HL-60 (cell line): Measurements from ENCODE around the gene EIPR1.
"Not testable (repeated sequence)": the region's sequence is repeated elsewhere in the genome, so short reads cannot be mapped to it uniquely, and the experiment has no call there.

Source experiments
- DNase-seq, 2 experiments: peaks; one replicate each; pipeline ENCODE4 v3.0.0-alpha.2; 2010 to 2020; ENCODE audit warnings: low read depth in 1 of 2, low spot score in 1 of 2
- H3K27ac ChIP-seq: fragments of 250-450 bp; sonication (Bioruptor Pico); replicated peaks from 2 replicates; pipeline ENCODE4 v1.5.1; 2020; ENCODE audit warnings: mild to moderate bottlenecking, moderate library complexity
- H3K27me3 ChIP-seq: fragments of 250-450 bp; sonication (Bioruptor Pico); 2 replicates; pipeline ENCODE4 v1.5.1; 2021; ENCODE audit warnings: mild to moderate bottlenecking, moderate library complexity; ENCODE audit not compliant: insufficient read depth, poor library complexity, severe bottlenecking
- H3K4me3 ChIP-seq: replicated peaks from 2 replicates; pipeline ENCODE4 v1.5.1; 2011; ENCODE audit warnings: mild to moderate bottlenecking, control low read depth, low read length; ENCODE audit not compliant: insufficient read depth
- GABPA ChIP-seq: IDR thresholded peaks from 2 replicates; pipeline ENCODE4 v1.6.1; 2012; ENCODE audit warnings: low read depth
- POLR2AphosphoS5 ChIP-seq: IDR thresholded peaks from 2 replicates; pipeline ENCODE4 v1.6.1; 2012; ENCODE audit warnings: low read depth
- SPI1 ChIP-seq: IDR thresholded peaks from 2 replicates; pipeline ENCODE4 v1.6.1; 2012; ENCODE audit warnings: low read depth, mild to moderate bottlenecking, borderline replicate concordance
- TF ChIP-seq, protein P1 (sequence below): IDR thresholded peaks from one replicate; pipeline ENCODE4 v1.5.1; 2011; ENCODE audit warnings: low read length, control low read depth, inconsistent platforms; ENCODE audit not compliant: insufficient read depth
- TF ChIP-seq, protein P2 (sequence below): IDR thresholded peaks from 2 replicates; pipeline ENCODE4 v1.6.1; 2012; ENCODE audit warnings: low read depth; ENCODE audit not compliant: insufficient replicate concordance

The EIPR1 gene

DNA sequence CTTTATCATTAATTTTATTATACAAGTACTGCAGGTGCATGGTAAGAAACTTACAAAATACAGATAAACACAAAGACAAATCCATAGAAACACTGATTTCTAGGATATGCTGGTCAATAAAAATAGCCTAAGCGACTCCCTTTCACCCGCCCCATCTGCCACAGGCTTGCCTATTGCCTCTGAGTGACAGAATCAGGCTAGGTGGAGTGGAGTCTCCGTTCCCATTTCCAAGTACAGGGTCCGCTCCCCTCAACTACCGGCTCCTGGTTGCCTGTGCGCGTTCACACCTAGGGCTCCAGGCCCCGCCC lies 1.7 kb upstream of the EIPR1 start:
- TF ChIP-seq SPI1 (no peak), POLR2AphosphoS5 (no peak), GABPA (no peak)
- TF ChIP-seq, protein P1, sequence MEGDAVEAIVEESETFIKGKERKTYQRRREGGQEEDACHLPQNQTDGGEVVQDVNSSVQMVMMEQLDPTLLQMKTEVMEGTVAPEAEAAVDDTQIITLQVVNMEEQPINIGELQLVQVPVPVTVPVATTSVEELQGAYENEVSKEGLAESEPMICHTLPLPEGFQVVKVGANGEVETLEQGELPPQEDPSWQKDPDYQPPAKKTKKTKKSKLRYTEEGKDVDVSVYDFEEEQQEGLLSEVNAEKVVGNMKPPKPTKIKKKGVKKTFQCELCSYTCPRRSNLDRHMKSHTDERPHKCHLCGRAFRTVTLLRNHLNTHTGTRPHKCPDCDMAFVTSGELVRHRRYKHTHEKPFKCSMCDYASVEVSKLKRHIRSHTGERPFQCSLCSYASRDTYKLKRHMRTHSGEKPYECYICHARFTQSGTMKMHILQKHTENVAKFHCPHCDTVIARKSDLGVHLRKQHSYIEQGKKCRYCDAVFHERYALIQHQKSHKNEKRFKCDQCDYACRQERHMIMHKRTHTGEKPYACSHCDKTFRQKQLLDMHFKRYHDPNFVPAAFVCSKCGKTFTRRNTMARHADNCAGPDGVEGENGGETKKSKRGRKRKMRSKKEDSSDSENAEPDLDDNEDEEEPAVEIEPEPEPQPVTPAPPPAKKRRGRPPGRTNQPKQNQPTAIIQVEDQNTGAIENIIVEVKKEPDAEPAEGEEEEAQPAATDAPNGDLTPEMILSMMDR = no peak
- TF ChIP-seq, protein P2, sequence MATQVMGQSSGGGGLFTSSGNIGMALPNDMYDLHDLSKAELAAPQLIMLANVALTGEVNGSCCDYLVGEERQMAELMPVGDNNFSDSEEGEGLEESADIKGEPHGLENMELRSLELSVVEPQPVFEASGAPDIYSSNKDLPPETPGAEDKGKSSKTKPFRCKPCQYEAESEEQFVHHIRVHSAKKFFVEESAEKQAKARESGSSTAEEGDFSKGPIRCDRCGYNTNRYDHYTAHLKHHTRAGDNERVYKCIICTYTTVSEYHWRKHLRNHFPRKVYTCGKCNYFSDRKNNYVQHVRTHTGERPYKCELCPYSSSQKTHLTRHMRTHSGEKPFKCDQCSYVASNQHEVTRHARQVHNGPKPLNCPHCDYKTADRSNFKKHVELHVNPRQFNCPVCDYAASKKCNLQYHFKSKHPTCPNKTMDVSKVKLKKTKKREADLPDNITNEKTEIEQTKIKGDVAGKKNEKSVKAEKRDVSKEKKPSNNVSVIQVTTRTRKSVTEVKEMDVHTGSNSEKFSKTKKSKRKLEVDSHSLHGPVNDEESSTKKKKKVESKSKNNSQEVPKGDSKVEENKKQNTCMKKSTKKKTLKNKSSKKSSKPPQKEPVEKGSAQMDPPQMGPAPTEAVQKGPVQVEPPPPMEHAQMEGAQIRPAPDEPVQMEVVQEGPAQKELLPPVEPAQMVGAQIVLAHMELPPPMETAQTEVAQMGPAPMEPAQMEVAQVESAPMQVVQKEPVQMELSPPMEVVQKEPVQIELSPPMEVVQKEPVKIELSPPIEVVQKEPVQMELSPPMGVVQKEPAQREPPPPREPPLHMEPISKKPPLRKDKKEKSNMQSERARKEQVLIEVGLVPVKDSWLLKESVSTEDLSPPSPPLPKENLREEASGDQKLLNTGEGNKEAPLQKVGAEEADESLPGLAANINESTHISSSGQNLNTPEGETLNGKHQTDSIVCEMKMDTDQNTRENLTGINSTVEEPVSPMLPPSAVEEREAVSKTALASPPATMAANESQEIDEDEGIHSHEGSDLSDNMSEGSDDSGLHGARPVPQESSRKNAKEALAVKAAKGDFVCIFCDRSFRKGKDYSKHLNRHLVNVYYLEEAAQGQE = no peak
- peak overlapping the region; percentile 92 for H3K4me3 ChIP-seq
- no peaks in the 10 kb centered on the region for H3K27me3 ChIP-seq
- no peak for DNase-seq
- peak overlapping the region; percentile 89 for H3K27ac ChIP-seq

DNA sequence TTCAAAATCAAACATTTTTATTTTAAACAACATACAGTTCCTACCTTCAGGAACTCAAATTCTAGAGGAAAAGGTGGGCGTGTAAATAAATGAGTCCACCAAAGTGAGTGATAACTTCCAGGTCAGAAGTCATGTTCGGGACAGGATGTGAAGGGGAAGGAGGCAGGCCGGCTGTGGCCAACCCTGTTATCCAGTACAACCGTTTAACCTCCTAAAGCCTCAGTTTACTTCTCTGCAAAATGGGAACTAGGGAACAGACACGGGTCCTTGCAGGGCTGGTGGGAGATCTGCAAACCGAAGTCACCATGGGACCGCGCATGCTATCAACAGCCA lies 373 bp downstream of the EIPR1 start:
- Histone ChIP-seq H3K4me3 (peak overlapping the region; percentile 100), H3K27ac (peak overlapping the region; percentile 81), H3K27me3 (no peaks in the 10 kb centered on the region)
- DNase-seq = peak; percentile 37 to 44
- TF ChIP-seq POLR2AphosphoS5 (no peak), GABPA (peak; percentile 75)
- TF ChIP-seq, protein P2 = no peak

DNA sequence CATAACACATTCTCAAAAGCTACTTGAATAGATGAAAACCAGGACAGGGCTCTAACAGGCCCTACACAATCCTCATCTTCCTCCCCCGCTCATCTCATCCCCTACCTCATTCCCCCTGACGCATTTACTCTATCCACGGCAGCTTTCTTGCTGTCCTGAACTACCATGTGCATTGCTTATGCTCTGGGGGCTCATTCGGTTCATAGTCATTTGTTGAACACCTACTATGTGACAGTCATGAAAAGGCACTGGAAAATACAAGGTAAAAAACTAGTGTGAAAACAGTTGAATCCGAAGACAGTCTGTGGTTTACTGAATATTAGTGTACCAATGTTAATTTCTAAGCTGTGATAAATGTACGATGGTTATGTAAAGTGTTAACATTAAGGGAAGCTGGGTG lies 797 bp downstream of the EIPR1 start:
- Histone ChIP-seq H3K27me3 (no peaks in the 10 kb centered on the region), H3K27ac (peak overlapping the region; percentile 81), H3K4me3 (peak overlapping the region; percentile 100)
- TF ChIP-seq GABPA (no peak), POLR2AphosphoS5 (no peak), SPI1 (no peak)
- TF ChIP-seq, protein P2 = no peak
- TF ChIP-seq, protein P1 = no peak
- no peak for DNase-seq

DNA sequence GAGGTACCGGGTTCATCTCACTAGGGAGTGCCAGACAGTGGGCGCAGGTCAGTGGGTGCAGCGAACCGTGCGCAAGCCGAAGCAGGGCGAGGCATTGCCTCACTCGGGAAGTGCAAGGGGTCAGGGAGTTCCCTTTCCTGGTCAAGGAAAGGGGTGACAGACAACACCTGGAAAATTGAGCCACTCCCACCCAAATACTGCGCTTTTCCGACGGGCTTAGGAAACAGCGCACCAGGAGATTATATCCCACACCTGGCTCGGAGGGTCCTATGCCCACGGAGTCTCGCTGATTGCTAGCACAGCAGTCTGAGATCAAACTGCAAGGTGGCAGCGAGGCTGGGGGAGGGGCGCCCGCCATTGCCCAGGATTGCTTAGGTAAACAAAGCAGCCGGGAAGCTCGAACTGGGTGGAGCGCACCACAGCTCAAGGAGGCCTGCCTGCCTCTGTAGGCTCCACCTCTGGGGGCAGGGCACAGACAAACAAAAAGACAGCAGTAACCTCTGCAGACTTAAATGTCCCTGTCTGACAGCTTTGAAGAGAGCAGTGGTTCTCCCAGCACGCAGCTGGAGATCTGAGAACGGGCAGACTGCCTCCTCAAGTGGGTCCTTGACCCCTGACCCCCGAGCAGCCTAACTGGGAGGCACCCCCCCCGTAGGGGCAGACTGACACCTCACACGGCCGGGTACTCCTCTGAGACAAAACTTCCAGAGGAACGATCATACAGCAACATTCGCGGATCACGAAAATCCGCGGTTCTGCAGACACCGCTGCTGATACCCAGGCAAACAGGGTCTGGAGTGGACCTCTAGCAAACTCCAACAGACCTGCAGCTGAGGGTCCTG lies 8.1 kb downstream of the EIPR1 start:
- not testable (repeated sequence) for H3K27ac ChIP-seq, H3K27me3 ChIP-seq, DNase-seq, H3K4me3 ChIP-seq
